HFF-Myc (cell line): Measurements from ENCODE around the gene NOX5.

Experiments used
- DNase-seq: peaks from one replicate; pipeline ENCODE4 v3.0.0-alpha.2; 2011; ENCODE audit warnings: low read depth; ENCODE audit errors: extremely low read depth
- H3K4me3 ChIP-seq: replicated peaks from 2 replicates; pipeline ENCODE4 v1.5.1; 2011; ENCODE audit warnings: low read depth, mild to moderate bottlenecking, control low read depth, low read length
- CTCF ChIP-seq: IDR thresholded peaks from 2 replicates; pipeline ENCODE4 v1.5.1; 2012; ENCODE audit warnings: mild to moderate bottlenecking, low read depth, low read length, control low read depth; ENCODE audit errors: missing control alignments

The NOX5 gene

DNA sequence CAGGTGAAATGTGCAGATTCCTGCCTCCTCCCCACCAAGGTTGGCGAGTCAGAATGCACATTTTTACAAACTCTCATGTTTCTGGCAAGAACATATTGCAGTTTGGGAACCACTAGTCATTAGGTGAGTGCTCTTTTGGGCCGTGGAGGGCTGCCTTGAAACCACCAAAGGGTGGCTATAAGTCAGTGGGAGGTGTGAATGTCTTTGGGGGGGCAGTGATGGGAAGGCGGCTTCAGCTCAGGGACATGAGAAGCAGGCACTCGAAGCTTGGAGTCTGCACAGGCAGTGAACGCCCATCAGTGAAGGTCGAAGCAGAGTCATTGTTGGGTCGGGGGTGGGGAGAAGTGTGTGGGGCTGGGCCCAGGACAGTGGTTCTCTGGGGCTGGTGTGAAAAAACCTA lies 1.1 kb downstream of the NOX5 start:
- no peak for DNase-seq
- H3K4me3 ChIP-seq, result no peak overlapping the region
- no peak for TF ChIP-seq CTCF

DNA sequence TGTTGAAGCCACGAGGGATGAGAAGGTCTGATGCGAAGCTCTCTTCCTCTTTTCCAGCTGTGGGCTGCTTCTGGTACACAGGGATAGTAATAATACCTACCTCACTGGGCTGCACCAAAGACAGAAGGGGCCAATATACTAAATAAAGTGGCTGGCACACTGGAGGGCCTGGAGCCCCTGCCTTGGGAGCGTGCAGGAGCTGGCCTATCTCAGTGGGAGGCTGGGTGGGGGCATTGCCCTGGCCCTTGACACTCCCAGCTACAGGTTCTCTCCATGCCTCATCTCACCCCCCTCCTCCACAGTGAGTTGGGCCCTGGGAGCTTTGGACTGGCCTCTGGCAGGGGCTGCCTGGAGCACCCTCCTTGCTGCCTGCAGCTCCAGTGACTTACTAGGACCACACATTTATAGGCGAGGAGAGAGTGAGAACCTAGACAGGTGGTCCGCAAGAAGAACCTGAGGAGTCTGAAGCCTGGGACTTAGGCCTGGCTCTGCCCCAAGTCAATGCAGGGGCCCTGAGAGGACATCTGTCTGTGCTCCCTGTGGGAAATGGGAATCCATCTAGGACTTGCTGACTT lies 1.6 kb downstream of the NOX5 start:
- no peak overlapping the region for H3K4me3 ChIP-seq
- DNase-seq, result no peak
- TF ChIP-seq CTCF, result no peak

GRCh38 chr15:69017978-69018377 lies 3.5 kb downstream of the NOX5 start:
- TF ChIP-seq CTCF, result no peak
- no peak for DNase-seq
- H3K4me3 ChIP-seq, result no peak overlapping the region

DNA sequence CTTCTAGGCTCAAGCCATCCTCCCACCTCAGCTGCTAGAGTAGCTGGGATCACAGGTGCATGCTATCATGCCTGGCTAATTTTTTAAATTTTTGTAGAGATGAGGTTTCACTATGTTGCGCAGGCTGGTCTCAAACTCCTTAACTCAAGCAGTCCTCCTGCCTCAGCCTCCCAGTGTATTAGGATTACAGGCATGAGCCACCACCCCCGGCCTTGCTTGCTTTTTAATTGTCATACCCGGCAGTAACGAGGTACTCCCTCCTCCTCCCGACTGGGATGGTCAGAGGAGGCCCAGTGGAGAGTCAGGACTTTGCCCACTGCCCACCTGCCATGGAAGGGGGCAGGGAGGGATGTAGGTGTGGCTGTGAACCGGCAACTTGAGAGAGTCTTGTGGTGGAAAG lies 4.5 kb downstream of the NOX5 start:
- DNase-seq, result no peak
- H3K4me3 ChIP-seq, result no peak overlapping the region
- no peak for TF ChIP-seq CTCF

DNA sequence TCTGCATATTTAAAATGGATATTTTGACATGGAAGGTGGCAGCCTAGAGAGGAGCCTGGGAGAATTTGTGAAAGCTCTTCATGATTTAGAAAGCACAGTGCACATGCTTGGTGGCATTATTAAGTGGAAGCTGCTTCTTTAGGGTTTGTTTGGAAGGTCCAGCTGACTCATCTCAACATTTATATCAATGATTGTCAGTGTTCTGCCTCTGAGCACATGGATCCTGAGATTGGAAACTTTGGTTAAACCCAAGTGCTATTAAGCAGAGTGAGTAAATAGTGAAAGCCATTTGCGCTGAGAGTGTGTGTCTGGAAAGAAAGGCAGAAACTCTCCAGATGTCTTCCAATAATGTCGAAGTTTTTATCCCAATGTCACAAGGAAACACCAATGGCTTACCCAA lies 7.4 kb downstream of the NOX5 start:
- DNase-seq, result no peak
- no peak overlapping the region for H3K4me3 ChIP-seq
- TF ChIP-seq CTCF, result no peak

- H3K4me3 ChIP-seq, result no peak overlapping the region
- DNase-seq, result no peak
- TF ChIP-seq CTCF, result no peak
Observed at GRCh38 chr15:69025320-69025719, 10.8 kb downstream of the NOX5 start.

DNA sequence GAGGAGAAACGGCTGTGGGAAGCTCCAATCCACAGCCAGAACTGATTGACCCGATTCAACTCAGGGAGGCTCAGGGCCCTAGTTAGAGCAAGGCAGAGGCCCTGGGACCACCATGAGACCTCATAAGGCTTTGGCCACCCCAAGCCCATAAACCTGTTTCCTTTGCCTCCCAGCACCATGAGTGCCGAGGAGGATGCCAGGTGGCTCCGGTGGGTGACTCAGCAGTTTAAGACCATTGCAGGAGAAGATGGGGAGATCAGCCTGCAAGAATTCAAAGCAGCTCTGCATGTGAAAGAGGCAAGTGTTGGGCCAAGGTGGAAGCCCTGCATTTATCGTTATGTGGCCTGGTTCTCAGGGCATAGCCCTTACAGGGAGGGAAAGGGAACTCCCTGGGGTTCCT lies 11.9 kb downstream of the NOX5 start:
- no peak overlapping the region for H3K4me3 ChIP-seq
- TF ChIP-seq CTCF, result no peak
- no peak for DNase-seq
